ENCODE measurements around the gene MUL1.

The MUL1 gene

GRCh38 chr1:20466273-20466672, 41.7 kb downstream of the MUL1 start:
- DNase-seq (ENCODE audit: low read depth) = no peak

- DNase-seq (ENCODE audit: low read depth) = no peak
Measured at GRCh38 chr1:20465187-20465586, 42.8 kb downstream of the MUL1 start.

GRCh38 chr1:20463502-20463901, 44.4 kb downstream of the MUL1 start:
- DNase-seq (ENCODE audit: low read depth) = no peak

- DNase-seq (ENCODE audit: low read depth) = no peak
Measured at GRCh38 chr1:20462397-20462796, 45.6 kb downstream of the MUL1 start.

GRCh38 chr1:20458717-20459116, 49.2 kb downstream of the MUL1 start:
- no peak for DNase-seq (ENCODE audit: low read depth)

GRCh38 chr1:20454004-20454403, 53.9 kb downstream of the MUL1 start:
- DNase-seq (ENCODE audit: low read depth) = no peak

- no peak for DNase-seq (ENCODE audit: low read depth)
Measured at GRCh38 chr1:20449735-20450311, 58.1 kb downstream of the MUL1 start.
